Upper lobe of left lung (tissue), 4 donors: ENCODE results near the gene DLG2.

Source experiments
- EP300 ChIP-seq, 4 donors: sonication (generic); formaldehyde crosslinking; IDR thresholded peaks; one replicate each; pipeline ENCODE4 v1.5.1; 2017; ENCODE audit warnings: antibody characterized with exemption in 4 of 4, control low read depth in 2 of 4
- POLR2A ChIP-seq, 4 donors: fragments of 450-650 bp; IDR thresholded peaks; one replicate each; pipeline ENCODE4 v1.5.1; 2016 to 2017; ENCODE audit warnings: antibody characterized with exemption in 4 of 4, mild to moderate bottlenecking in 2 of 4
- POLR2AphosphoS5 ChIP-seq, 2 donors: sonication (generic); formaldehyde crosslinking; IDR thresholded peaks; one replicate each; pipeline ENCODE4 v1.5.1; 2017; ENCODE audit warnings: antibody characterized with exemption in 2 of 2
- TF ChIP-seq, protein P1 (sequence below), 6 experiments: fragments of 450-650 bp in 4 of 6; fragments of 200-600 bp in 2 of 6; sonication (generic) in 2 of 6; IDR thresholded peaks; one replicate each; pipeline ENCODE4 v1.5.1; 2016 to 2019; ENCODE audit warnings: antibody characterized with exemption in 6 of 6

- no peak for TF ChIP-seq EP300 (IDR thresholded peaks at IDR 0.05)
- TF ChIP-seq, protein P1, sequence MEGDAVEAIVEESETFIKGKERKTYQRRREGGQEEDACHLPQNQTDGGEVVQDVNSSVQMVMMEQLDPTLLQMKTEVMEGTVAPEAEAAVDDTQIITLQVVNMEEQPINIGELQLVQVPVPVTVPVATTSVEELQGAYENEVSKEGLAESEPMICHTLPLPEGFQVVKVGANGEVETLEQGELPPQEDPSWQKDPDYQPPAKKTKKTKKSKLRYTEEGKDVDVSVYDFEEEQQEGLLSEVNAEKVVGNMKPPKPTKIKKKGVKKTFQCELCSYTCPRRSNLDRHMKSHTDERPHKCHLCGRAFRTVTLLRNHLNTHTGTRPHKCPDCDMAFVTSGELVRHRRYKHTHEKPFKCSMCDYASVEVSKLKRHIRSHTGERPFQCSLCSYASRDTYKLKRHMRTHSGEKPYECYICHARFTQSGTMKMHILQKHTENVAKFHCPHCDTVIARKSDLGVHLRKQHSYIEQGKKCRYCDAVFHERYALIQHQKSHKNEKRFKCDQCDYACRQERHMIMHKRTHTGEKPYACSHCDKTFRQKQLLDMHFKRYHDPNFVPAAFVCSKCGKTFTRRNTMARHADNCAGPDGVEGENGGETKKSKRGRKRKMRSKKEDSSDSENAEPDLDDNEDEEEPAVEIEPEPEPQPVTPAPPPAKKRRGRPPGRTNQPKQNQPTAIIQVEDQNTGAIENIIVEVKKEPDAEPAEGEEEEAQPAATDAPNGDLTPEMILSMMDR (IDR thresholded peaks at IDR 0.05) = no peak
- TF ChIP-seq POLR2A (IDR thresholded peaks at IDR 0.05) = no peak
- TF ChIP-seq POLR2AphosphoS5 (IDR thresholded peaks at IDR 0.05) = no peak
These were observed 220.3 kb downstream of the DLG2 start for GRCh38 chr11:85406841-85407240.
